IMR-90 (cell line): Measurements from ENCODE around the gene OTOG. TPM values are rescaled to one million over a fixed set of nuclear protein-coding genes. Genes with fewer than 3 reads are reported as not detected.

Experiments used
- ATAC-seq: fragments of 200-7000 bp; cut with Tn5 transposase; 2 replicates; pipeline ENCODE4 v1.9.1; 2020; ENCODE audit warnings: low read depth, mild to moderate bottlenecking, moderate library complexity
- BruUV-seq: library from RNA; stranded (reverse); fragments of 400-500 nt; replicated peaks from 2 replicates; lab custom pipeline; 2021; lab: Mats Ljungman, UMichigan
- CTCF ChIA-PET: fragments of 300-600 bp; formaldehyde crosslinking; extraction: SDS; loops from one replicate; lab custom pipeline; 2021; ENCODE audit warnings: antibody characterized with exemption; lab: Yijun Ruan, JAX
- POLR2A ChIA-PET: fragments of 300-600 bp; sonication (Branson Sonifier 250); formaldehyde crosslinking; loops from one replicate; lab custom pipeline; 2022; ENCODE audit warnings: antibody characterized with exemption; ENCODE audit not compliant: unreplicated experiment; lab: Charles Lee
- DNase-seq: peaks from one replicate; pipeline ENCODE4 v3.0.0; 2013
- H2AFZ ChIP-seq: replicated peaks from 2 replicates; pipeline ENCODE3; 2013; ENCODE audit warnings: low read length, mild to moderate bottlenecking; ENCODE audit not compliant: poor library complexity
- H2AK5ac ChIP-seq: 2 replicates; pipeline ENCODE4 v1.6.1; 2013; ENCODE audit warnings: low read depth, low read length, inconsistent platforms
- H2AK9ac ChIP-seq: replicated peaks from 2 replicates; pipeline ENCODE3; 2013; ENCODE audit warnings: mild to moderate bottlenecking, low read depth, low read length, moderate library complexity; ENCODE audit not compliant: poor library complexity
- H2BK120ac ChIP-seq: 2 replicates; pipeline ENCODE4 v1.6.1; 2013; ENCODE audit warnings: low read depth, low read length, inconsistent platforms
- H2BK15ac ChIP-seq: 3 replicates; pipeline ENCODE4 v1.6.1; 2013; ENCODE audit warnings: low read depth, low read length, inconsistent platforms
- H2BK20ac ChIP-seq: 2 replicates; pipeline ENCODE4 v1.6.1; 2013; ENCODE audit warnings: low read depth, mild to moderate bottlenecking, inconsistent platforms, low read length, moderate library complexity
- H2BK5ac ChIP-seq: 2 replicates; pipeline ENCODE4 v1.6.1; 2013; ENCODE audit warnings: mild to moderate bottlenecking, low read depth, low read length, inconsistent platforms; ENCODE audit not compliant: poor library complexity, severe bottlenecking
- H3K14ac ChIP-seq: replicated peaks from 2 replicates; pipeline ENCODE4 v1.6.1; 2013; ENCODE audit warnings: low read depth, low read length, inconsistent platforms
- H3K18ac ChIP-seq: 2 replicates; pipeline ENCODE4 v1.6.1; 2013; ENCODE audit warnings: low read depth, low read length, control low read depth
- H3K23ac ChIP-seq: 2 replicates; pipeline ENCODE4 v1.6.1; 2013; ENCODE audit warnings: low read depth, low read length, inconsistent platforms
- H3K27ac ChIP-seq: 2 replicates; pipeline ENCODE4 v1.5.1; 2013; ENCODE audit warnings: mild to moderate bottlenecking, control low read depth, low read length; ENCODE audit not compliant: insufficient read depth
- H3K27me3 ChIP-seq: 2 replicates; pipeline ENCODE4 v1.6.1; 2013; ENCODE audit warnings: low read length; ENCODE audit not compliant: control insufficient read depth, insufficient read depth
- H3K36me3 ChIP-seq: 2 replicates; pipeline ENCODE4 v1.6.1; 2013; ENCODE audit warnings: low read length, mixed read lengths; ENCODE audit not compliant: control insufficient read depth, insufficient read depth
- H3K4ac ChIP-seq: 2 replicates; pipeline ENCODE4 v1.6.1; 2013; ENCODE audit warnings: low read depth, low read length, inconsistent platforms
- H3K4me1 ChIP-seq: 2 replicates; pipeline ENCODE4 v1.6.1; 2013; ENCODE audit warnings: low read length, mixed read lengths; ENCODE audit not compliant: control insufficient read depth, insufficient read depth
- H3K4me2 ChIP-seq: 2 replicates; pipeline ENCODE4 v1.6.1; 2013; ENCODE audit warnings: low read depth, mild to moderate bottlenecking, control low read depth, low read length, moderate library complexity
- H3K4me3 ChIP-seq: 2 replicates; pipeline ENCODE4 v1.5.1; 2013; ENCODE audit warnings: low read depth, mild to moderate bottlenecking, control low read depth, low read length, moderate library complexity; ENCODE audit not compliant: insufficient read depth
- H3K56ac ChIP-seq: 2 replicates; pipeline ENCODE4 v1.6.1; 2013; ENCODE audit warnings: low read length, inconsistent platforms; ENCODE audit not compliant: insufficient read depth; ENCODE audit errors: extremely low read depth
- H3K79me1 ChIP-seq, 2 experiments: 2 replicates each; pipeline ENCODE4 v1.6.1; 2013; ENCODE audit warnings: low read length in 2 of 2, inconsistent platforms in 1 of 2, low read depth in 1 of 2
- H3K9ac ChIP-seq: 2 replicates; pipeline ENCODE4 v1.6.1; 2013; ENCODE audit warnings: low read depth, low read length, control low read depth
- H3K9me1 ChIP-seq: 2 replicates; pipeline ENCODE4 v1.6.1; 2013; ENCODE audit warnings: low read length, inconsistent platforms; ENCODE audit not compliant: insufficient read depth
- H3K9me3 ChIP-seq: 2 replicates; pipeline ENCODE4 v1.6.1; 2013; ENCODE audit warnings: low read length; ENCODE audit not compliant: control insufficient read depth, insufficient read depth
- H4K20me1 ChIP-seq: 2 replicates; pipeline ENCODE4 v1.6.1; 2013; ENCODE audit warnings: low read length, inconsistent platforms; ENCODE audit not compliant: insufficient read depth
- H4K5ac ChIP-seq: 2 replicates; pipeline ENCODE4 v1.6.1; 2013; ENCODE audit warnings: mild to moderate bottlenecking, low read depth, low read length, control low read depth
- H4K8ac ChIP-seq, 2 experiments: 2 replicates each; pipeline ENCODE4 v1.6.1; 2013; ENCODE audit warnings: low read depth in 2 of 2, low read length in 2 of 2, control low read depth in 1 of 2, inconsistent platforms in 1 of 2
- H4K91ac ChIP-seq: 2 replicates; pipeline ENCODE4 v1.6.1; 2013; ENCODE audit warnings: low read depth, low read length, inconsistent platforms; ENCODE audit not compliant: insufficient read depth
- BHLHE40 ChIP-seq: fragments of 150-350 bp; IDR thresholded peaks from 2 replicates; pipeline ENCODE4 v1.6.1; 2016; ENCODE audit warnings: mild to moderate bottlenecking, low read depth, low read length
- CEBPB ChIP-seq: IDR thresholded peaks from 2 replicates; pipeline ENCODE4 v1.6.1; 2012; ENCODE audit warnings: low read depth, low read length, improper control_type of control experiment
- CHD1 ChIP-seq: IDR thresholded peaks from 2 replicates; pipeline ENCODE4 v1.6.1; 2012; ENCODE audit warnings: low read depth, low read length, improper control_type of control experiment
- FOS ChIP-seq: fragments of 150-350 bp; IDR thresholded peaks from 2 replicates; pipeline ENCODE4 v1.6.1; 2016; ENCODE audit warnings: low read depth, low read length
- NFE2L2 ChIP-seq: fragments of 150-350 bp; IDR thresholded peaks from 2 replicates; pipeline ENCODE4 v1.6.1; 2016; ENCODE audit warnings: low read depth, mild to moderate bottlenecking, low read length
- RCOR1 ChIP-seq: IDR thresholded peaks from 2 replicates; pipeline ENCODE4 v1.6.1; 2012; ENCODE audit warnings: mild to moderate bottlenecking, low read length, improper control_type of control experiment; ENCODE audit not compliant: insufficient replicate concordance
- WGBS, 2 experiments: methylation state at CpG; one replicate each; pipeline versions ENCODE4 v1.1.5 to v1.1.7; 2013; ENCODE audit warnings: missing lambda C conversion rate in 2 of 2; ENCODE audit not compliant: insufficient read length in 1 of 2; ENCODE audit errors: extremely low coverage in 2 of 2; 5-methylcytosine and 5-hydroxymethylcytosine counted together
- dilution Hi-C: fragments of 300-500 bp; cut with HindIII; formaldehyde crosslinking; loops from one replicate; pipeline ENCODE4 v1.14.3; 2018; ENCODE audit warnings: low sequenced_read_pairs; ENCODE audit not compliant: unreplicated experiment
- in situ Hi-C: fragments of 300-500 bp; cut with MboI; formaldehyde crosslinking; loops from 3 replicates; pipeline ENCODE4 v1.14.3; 2019; ENCODE audit warnings: low sequenced_read_pairs, inconsistent platforms, mixed read lengths
- intact Hi-C: fragments of 100-400 bp; cut with micrococcal nuclease; formaldehyde crosslinking; loops from 2 replicates; pipeline ENCODE4 v1.10.0; 2022
- polyA plus RNA-seq, 3 experiments: library from polyadenylated mRNA; depleted of rRNA; stranded (reverse); fragments of >200 nt; gene quantifications; 2 replicates each; pipeline ENCODE4 v1.2.3, GENCODE V29; 2012; ENCODE audit warnings: low replicate concordance in 1 of 3
- total RNA-seq: library from RNA; depleted of rRNA; stranded (reverse); fragments of >200 nt; gene quantifications from 2 replicates; pipeline ENCODE4 v1.2.3, GENCODE V29; 2012

OTOG gene
- total and polyA plus RNA-seq, 2 of the 4 experiments (the other 2 are of a cell fraction), result not detected

- Histone ChIP-seq H3K4me1 (no peaks in the 10 kb centered on the region), H3K4me2 (no peak overlapping the region), H2BK20ac (no peak overlapping the region), H2BK15ac (no peak overlapping the region), H4K20me1 (no peaks in the 10 kb centered on the region), H3K9me3 (no peaks in the 10 kb centered on the region), H2AFZ (no peak overlapping the region), H2BK5ac (no peak overlapping the region), H3K27ac (no peak overlapping the region), H3K23ac (no peak overlapping the region), H2AK5ac (no peak overlapping the region), H3K36me3 (no peaks in the 10 kb centered on the region), H3K56ac (no peak overlapping the region), H3K14ac (no peak overlapping the region), H3K9ac (no peak overlapping the region), H3K79me1 (no peaks in the 10 kb centered on the region), H3K9me1 (no peaks in the 10 kb centered on the region), H4K8ac (no peak overlapping the region), H3K4me3 (no peak overlapping the region), H4K5ac (no peak overlapping the region), H2BK120ac (no peak overlapping the region), H3K18ac (no peak overlapping the region), H2AK9ac (no peak overlapping the region), H3K27me3 (no peaks in the 10 kb centered on the region; the same call in 1 of the 2 replicates), H3K4ac (no peak overlapping the region), H4K91ac (no peak overlapping the region)
- 42% methylated on average over 2 of the region's 6 CpGs; no CpG with 5 or more reads in 1 of the 2 experiments for WGBS, 2 experiments
- no peak for TF ChIP-seq RCOR1
- TF ChIP-seq CHD1, result no peak
- no peak for TF ChIP-seq BHLHE40
- TF ChIP-seq CEBPB, result no peak
- TF ChIP-seq FOS, result no peak
- no peak for TF ChIP-seq NFE2L2
- BruUV-seq, result no TSS peak
- in situ Hi-C loops, result no loop called here
- ATAC-seq, result no peak
- CTCF ChIA-PET, result no interaction called here
- POLR2A ChIA-PET, result no interaction called here
- dilution Hi-C loops, result no loop called here
- no peak for DNase-seq
- intact Hi-C loops, result no loop called here
Measured at GRCh38 chr11:17651061-17651460, 104.0 kb downstream of the OTOG start.
